Spinal cord (tissue), 10 donors: Measurements from ENCODE around the gene GALP. TPM values are rescaled to one million over a fixed set of nuclear protein-coding genes. Genes with fewer than 3 reads are reported as not detected.
A peak's percentile ranks its signal among the peaks of the same experiment; 100 is the strongest.
"Not testable (repeated sequence)": the region's sequence is repeated elsewhere in the genome, so short reads cannot be mapped to it uniquely, and the experiment has no call there.

Experiments used
- DNase-seq, 6 donors: peaks; one replicate each; pipeline versions ENCODE4 v3.0.0 to v3.0.0-alpha.2; 2013 to 2015; ENCODE audit warnings: low spot score in 6 of 6, low read depth in 4 of 6
- H3K27ac ChIP-seq: one replicate; pipeline ENCODE4 v1.5.1; 2013; ENCODE audit warnings: low read depth, low read length, control low read depth
- H3K27me3 ChIP-seq: one replicate; pipeline ENCODE4 v1.6.1; 2013; ENCODE audit warnings: low read length; ENCODE audit not compliant: control insufficient read depth, insufficient read depth
- H3K36me3 ChIP-seq: one replicate; pipeline ENCODE4 v1.6.1; 2013; ENCODE audit warnings: low read length; ENCODE audit not compliant: control insufficient read depth, insufficient read depth
- H3K4me1 ChIP-seq: one replicate; pipeline ENCODE4 v1.6.1; 2013; ENCODE audit warnings: low read length; ENCODE audit not compliant: control insufficient read depth, insufficient read depth
- H3K4me3 ChIP-seq: one replicate; pipeline ENCODE4 v1.5.1; 2013; ENCODE audit warnings: low read depth, low read length, control low read depth
- H3K9me3 ChIP-seq: one replicate; pipeline ENCODE4 v1.6.1; 2013; ENCODE audit warnings: low read length; ENCODE audit not compliant: control insufficient read depth, insufficient read depth
- WGBS: methylation state at CpG from one replicate; pipeline ENCODE4 v1.1.5; 2013; ENCODE audit warnings: missing lambda C conversion rate; ENCODE audit not compliant: insufficient coverage; 5-methylcytosine and 5-hydroxymethylcytosine counted together
- polyA plus RNA-seq, 2 donors: library from polyadenylated mRNA; unstranded; fragments of 120-200 nt; gene quantifications; one replicate each; pipeline ENCODE4 v1.2.1, GENCODE V29; 2013; ENCODE audit not compliant: insufficient read length in 2 of 2
- total RNA-seq, 2 donors: library from RNA; depleted of rRNA in 1 of 2; stranded (reverse); fragments of 120-200 nt in 1 of 2; fragments of >200 nt in 1 of 2; gene quantifications; one replicate each; pipeline versions ENCODE4 v1.2.3 to v1.2.4, GENCODE V29; 2013 to 2014
- donor health status: healthy.

Gene GALP
- total and polyA plus RNA-seq, 4 donors, result not detected

DNA sequence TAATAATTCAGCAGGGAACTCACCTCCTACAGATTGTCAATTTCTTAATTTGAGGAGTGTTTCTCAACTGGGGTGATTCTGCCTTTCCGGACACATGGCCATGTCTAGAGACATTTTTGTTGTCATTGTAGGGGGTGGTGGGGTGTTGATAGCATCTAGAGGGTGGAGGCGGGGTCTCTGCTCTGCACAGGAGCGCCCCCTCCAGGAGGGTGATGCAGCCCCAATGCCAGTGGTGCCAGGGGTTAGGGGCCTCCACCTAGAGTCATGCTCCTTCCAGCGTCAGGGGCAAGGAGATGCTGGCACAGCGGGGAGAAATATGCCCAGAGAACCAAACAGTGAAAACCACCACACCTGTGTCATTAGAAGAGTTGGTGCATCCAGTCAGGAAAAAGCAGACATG, 31.8 kb downstream of the GALP start:
- not testable (repeated sequence) for H3K36me3 ChIP-seq, DNase-seq, H3K9me3 ChIP-seq, H3K27me3 ChIP-seq, H3K27ac ChIP-seq, H3K4me1 ChIP-seq, H3K4me3 ChIP-seq
- WGBS, result 93% methylated on average over 2 of the region's 5 CpGs

GRCh38 chr19:56209091-56209490, 33.3 kb downstream of the GALP start:
- no peaks in the 10 kb centered on the region for H3K27me3 ChIP-seq
- WGBS, result 99% methylated on average over 10 of the region's 12 CpGs
- no peaks in the 10 kb centered on the region for H3K36me3 ChIP-seq
- H3K9me3 ChIP-seq, result no peaks in the 10 kb centered on the region
- no peak overlapping the region for H3K27ac ChIP-seq
- H3K4me1 ChIP-seq, result no peaks in the 10 kb centered on the region
- H3K4me3 ChIP-seq, result no peak overlapping the region
- DNase-seq, result no peak

GRCh38 chr19:56210036-56210435, 34.2 kb downstream of the GALP start:
- WGBS, result no CpG with 5 or more reads among the region's 9 CpGs
- not testable (repeated sequence) for H3K27ac ChIP-seq, H3K9me3 ChIP-seq, H3K27me3 ChIP-seq, H3K36me3 ChIP-seq, H3K4me3 ChIP-seq, H3K4me1 ChIP-seq, DNase-seq

- peaks cover 2% of the 10 kb centered on the region for H3K4me1 ChIP-seq
- H3K4me3 ChIP-seq, result no peak overlapping the region
- no peaks in the 10 kb centered on the region for H3K36me3 ChIP-seq
- 79% methylated on average over 3 of the region's 4 CpGs for WGBS
- no peak overlapping the region for H3K27ac ChIP-seq
- H3K9me3 ChIP-seq, result no peaks in the 10 kb centered on the region
- H3K27me3 ChIP-seq, result no peaks in the 10 kb centered on the region
- no peak for DNase-seq
These were observed 35.9 kb downstream of the GALP start for GRCh38 chr19:56211718-56212117.

DNA sequence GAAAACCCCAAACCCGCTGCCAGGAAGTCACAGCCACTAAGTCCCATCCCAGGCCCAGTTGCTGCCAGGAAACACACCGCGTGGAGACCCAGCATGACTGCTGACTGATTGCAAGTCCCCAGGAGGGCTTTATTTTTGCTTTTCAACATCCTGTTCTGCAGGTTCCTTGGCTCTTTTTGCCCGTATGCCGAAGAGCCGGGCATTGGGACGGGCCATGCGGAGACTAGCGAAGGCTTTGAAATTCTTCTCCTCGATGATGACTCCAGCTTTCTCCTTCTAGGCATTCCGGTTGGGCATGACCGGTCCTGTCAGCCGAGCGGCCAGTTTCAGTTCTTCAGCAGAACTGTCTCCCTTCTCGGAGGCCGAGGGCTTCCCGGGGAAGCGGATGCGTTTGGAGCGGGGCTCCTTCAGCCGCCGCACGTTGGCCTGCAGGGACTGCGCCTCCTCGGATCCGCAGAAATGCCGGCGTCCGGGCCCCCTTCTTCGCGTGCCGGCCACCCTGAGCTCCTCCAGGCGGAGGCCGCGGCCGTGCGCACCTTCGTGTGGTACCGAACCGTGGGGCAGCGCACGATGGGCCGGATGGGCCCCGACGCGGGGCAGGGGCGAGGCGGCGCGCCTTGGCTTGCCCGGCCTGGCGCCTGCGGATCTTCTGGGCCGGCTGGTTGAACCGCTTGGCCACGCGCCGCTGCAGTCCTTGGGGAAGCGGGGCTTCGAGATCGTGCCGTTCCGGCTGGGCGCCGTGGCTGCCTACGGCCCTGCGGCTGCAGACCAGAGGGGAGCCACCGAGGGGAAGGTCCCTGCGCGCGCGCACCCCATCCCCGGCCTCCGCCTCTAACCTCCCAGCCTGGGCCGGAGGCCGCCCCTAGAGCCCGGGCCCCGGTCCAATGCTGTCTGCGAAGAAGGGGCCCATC, 41.5 kb downstream of the GALP start:
- no peaks in the 10 kb centered on the region for H3K27me3 ChIP-seq
- H3K4me3 ChIP-seq, result peak overlapping the region; percentile 5
- H3K4me1 ChIP-seq, result peaks cover 13% of the 10 kb centered on the region
- no peaks in the 10 kb centered on the region for H3K36me3 ChIP-seq
- no peak overlapping the region for H3K27ac ChIP-seq
- H3K9me3 ChIP-seq, result no peaks in the 10 kb centered on the region
- peak in 4 of 6 donors; percentile 2 to 53 (median 34) for DNase-seq
- 8% methylated on average over 79 of the region's 79 CpGs for WGBS

- WGBS, result 95% methylated on average over 6 of the region's 10 CpGs
These were observed 43.2 kb downstream of the GALP start for GRCh38 chr19:56218961-56219360.

GRCh38 chr19:56221442-56221841, 45.6 kb downstream of the GALP start:
- not testable (repeated sequence) for DNase-seq, H3K27ac ChIP-seq, H3K9me3 ChIP-seq, H3K4me3 ChIP-seq, H3K36me3 ChIP-seq, H3K27me3 ChIP-seq
- peaks cover 13% of the 10 kb centered on the region for H3K4me1 ChIP-seq
- 74% methylated on average over 3 of the region's 9 CpGs for WGBS

More at GRCh38 chr19:56218961-56219360, 43.2 kb downstream of the GALP start:
- DNase-seq, result no peak
- H3K27ac ChIP-seq, result no peak overlapping the region
- H3K4me1 ChIP-seq, result peaks cover 13% of the 10 kb centered on the region
- peaks cover 3% of the 10 kb centered on the region for H3K36me3 ChIP-seq
- no peak overlapping the region for H3K4me3 ChIP-seq
- no peaks in the 10 kb centered on the region for H3K9me3 ChIP-seq
- H3K27me3 ChIP-seq, result no peaks in the 10 kb centered on the region

GRCh38 chr19:56221851-56222250, 46.0 kb downstream of the GALP start:
- Histone ChIP-seq H3K27ac (no peak overlapping the region), H3K36me3 (peaks cover 3% of the 10 kb centered on the region), H3K27me3 (no peaks in the 10 kb centered on the region), H3K4me1 (peaks cover 9% of the 10 kb centered on the region), H3K4me3 (no peak overlapping the region), H3K9me3 (no peaks in the 10 kb centered on the region)
- WGBS, result 93% methylated on average over 11 of the region's 14 CpGs
- DNase-seq, result no peak

- Histone ChIP-seq H3K9me3 (no peaks in the 10 kb centered on the region), H3K4me3 (no peak overlapping the region), H3K4me1 (peaks cover under 1% of the 10 kb centered on the region), H3K27me3 (no peaks in the 10 kb centered on the region), H3K36me3 (peaks cover 3% of the 10 kb centered on the region), H3K27ac (no peak overlapping the region)
- no peak for DNase-seq
- 72% methylated on average over 5 of the region's 6 CpGs for WGBS
These were observed 47.1 kb downstream of the GALP start for GRCh38 chr19:56222901-56223300.

DNA sequence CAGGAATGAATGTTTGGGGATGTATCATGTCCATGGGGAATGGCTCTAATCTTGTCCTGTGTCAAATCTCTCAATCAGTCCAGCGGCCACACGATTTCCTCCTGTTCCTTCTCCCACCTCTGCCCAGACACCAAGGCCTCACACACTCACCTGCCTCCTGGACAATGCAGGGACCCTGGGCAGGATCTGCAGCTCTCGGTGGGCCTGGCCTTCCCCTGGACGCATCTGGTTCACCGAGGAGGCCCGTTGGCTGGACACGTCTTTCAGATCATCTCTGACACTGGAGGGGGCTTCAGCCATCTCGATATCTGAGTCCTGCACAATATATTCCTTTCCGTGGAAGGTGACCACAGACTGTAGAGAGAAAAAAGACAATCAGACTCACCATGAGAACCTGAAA, 47.7 kb downstream of the GALP start:
- no peaks in the 10 kb centered on the region for H3K27me3 ChIP-seq
- H3K9me3 ChIP-seq, result no peaks in the 10 kb centered on the region
- H3K4me1 ChIP-seq, result no peaks in the 10 kb centered on the region
- peaks cover 3% of the 10 kb centered on the region for H3K36me3 ChIP-seq
- DNase-seq, result no peak
- H3K4me3 ChIP-seq, result no peak overlapping the region
- 93% methylated on average over 9 of the region's 9 CpGs for WGBS
- H3K27ac ChIP-seq, result no peak overlapping the region
